Body of pancreas (tissue), 4 donors: ENCODE data around the gene BEAN1.

Source experiments
- POLR2A ChIP-seq, 3 donors: fragments of 450-650 bp; IDR thresholded peaks; one replicate each; pipeline ENCODE4 v1.6.1; 2016; ENCODE audit warnings: antibody characterized with exemption in 3 of 3, mild to moderate bottlenecking in 2 of 3
- TF ChIP-seq, protein P1 (sequence below), 7 experiments: fragments of 450-650 bp in 4 of 7; fragments of 200-600 bp in 3 of 7; sonication (generic) in 3 of 7; IDR thresholded peaks; one replicate each; pipeline ENCODE4 v1.5.1; 2016 to 2019; ENCODE audit warnings: antibody characterized with exemption in 7 of 7

DNA sequence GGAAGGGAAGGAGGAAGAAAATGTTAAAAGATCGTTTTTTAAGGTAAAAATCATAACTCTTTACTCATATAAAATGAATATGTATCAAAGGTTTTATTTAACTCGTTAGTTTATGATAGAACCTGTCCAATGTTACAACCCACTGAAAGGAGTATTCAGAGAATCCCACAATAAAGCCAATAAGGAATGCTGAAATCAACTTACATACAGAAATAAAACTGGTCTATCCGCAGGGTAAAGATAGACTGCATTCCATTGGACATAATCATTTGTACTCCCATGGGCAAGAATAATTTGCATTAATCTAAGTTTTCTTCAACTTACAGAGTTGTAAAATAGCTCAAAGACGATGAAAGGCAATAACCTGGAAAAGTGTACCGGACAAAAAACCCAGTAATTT lies 17.9 kb upstream of the BEAN1 start:
- no peak for TF ChIP-seq POLR2A (IDR thresholded peaks at IDR 0.05)
- TF ChIP-seq, protein P1, sequence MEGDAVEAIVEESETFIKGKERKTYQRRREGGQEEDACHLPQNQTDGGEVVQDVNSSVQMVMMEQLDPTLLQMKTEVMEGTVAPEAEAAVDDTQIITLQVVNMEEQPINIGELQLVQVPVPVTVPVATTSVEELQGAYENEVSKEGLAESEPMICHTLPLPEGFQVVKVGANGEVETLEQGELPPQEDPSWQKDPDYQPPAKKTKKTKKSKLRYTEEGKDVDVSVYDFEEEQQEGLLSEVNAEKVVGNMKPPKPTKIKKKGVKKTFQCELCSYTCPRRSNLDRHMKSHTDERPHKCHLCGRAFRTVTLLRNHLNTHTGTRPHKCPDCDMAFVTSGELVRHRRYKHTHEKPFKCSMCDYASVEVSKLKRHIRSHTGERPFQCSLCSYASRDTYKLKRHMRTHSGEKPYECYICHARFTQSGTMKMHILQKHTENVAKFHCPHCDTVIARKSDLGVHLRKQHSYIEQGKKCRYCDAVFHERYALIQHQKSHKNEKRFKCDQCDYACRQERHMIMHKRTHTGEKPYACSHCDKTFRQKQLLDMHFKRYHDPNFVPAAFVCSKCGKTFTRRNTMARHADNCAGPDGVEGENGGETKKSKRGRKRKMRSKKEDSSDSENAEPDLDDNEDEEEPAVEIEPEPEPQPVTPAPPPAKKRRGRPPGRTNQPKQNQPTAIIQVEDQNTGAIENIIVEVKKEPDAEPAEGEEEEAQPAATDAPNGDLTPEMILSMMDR (IDR thresholded peaks at IDR 0.05) = no peak
